Measurements from ENCODE around the gene NUDT8. TPM values are rescaled to one million over a fixed set of nuclear protein-coding genes. Genes with fewer than 3 reads are reported as not detected.
"Not testable (repeated sequence)": the region's sequence is repeated elsewhere in the genome, so short reads cannot be mapped to it uniquely, and the experiment has no call there.

Gene NUDT8
- total RNA-seq, 1 donor from 2014 or later, result 17.8 TPM

- DNase-seq (ENCODE audit: low spot score), result no peak
Measured at GRCh38 chr11:67613313-67613959, 16.3 kb downstream of the NUDT8 start.

GRCh38 chr11:67612751-67613150 lies 17.0 kb downstream of the NUDT8 start:
- no peak for DNase-seq (ENCODE audit: low spot score)

GRCh38 chr11:67611704-67612587 lies 17.8 kb downstream of the NUDT8 start:
- DNase-seq (ENCODE audit: low spot score), result no peak

GRCh38 chr11:67611165-67611564 lies 18.6 kb downstream of the NUDT8 start:
- DNase-seq (ENCODE audit: low spot score), result no peak

- no peak for DNase-seq (ENCODE audit: low spot score)
Measured at GRCh38 chr11:67610302-67610868, 19.4 kb downstream of the NUDT8 start.

- DNase-seq (ENCODE audit: low spot score), result no peak
Measured at GRCh38 chr11:67609316-67609715, 20.4 kb downstream of the NUDT8 start.

GRCh38 chr11:67608486-67608885 lies 21.3 kb downstream of the NUDT8 start:
- no peak for DNase-seq (ENCODE audit: low spot score)

GRCh38 chr11:67607507-67607906 lies 22.2 kb downstream of the NUDT8 start:
- no peak for DNase-seq (ENCODE audit: low spot score)

- DNase-seq (ENCODE audit: low spot score), result peak; percentile 96
Measured at GRCh38 chr11:67606492-67607295, 23.0 kb downstream of the NUDT8 start, which contains the start of gene NDUFV1. Gene NDUFV1 (plus strand): TSS chr11:67606936. CDS start chr11:67607005, 69 bp downstream.

GRCh38 chr11:67606093-67606491 lies 23.6 kb downstream of the NUDT8 start:
- DNase-seq (ENCODE audit: low spot score), result no peak

- no peak for DNase-seq (ENCODE audit: low spot score)
Measured at GRCh38 chr11:67605231-67606011, 24.3 kb downstream of the NUDT8 start.

GRCh38 chr11:67604815-67605214 lies 24.9 kb downstream of the NUDT8 start:
- DNase-seq (ENCODE audit: low spot score), result no peak

GRCh38 chr11:67604119-67604518 lies 25.6 kb downstream of the NUDT8 start:
- DNase-seq (ENCODE audit: low spot score), result not testable (repeated sequence)

- DNase-seq (ENCODE audit: low spot score), result no peak
Measured at GRCh38 chr11:67601098-67601497, 28.6 kb downstream of the NUDT8 start.

- DNase-seq (ENCODE audit: low spot score), result no peak
Measured at GRCh38 chr11:67600324-67601029, 29.3 kb downstream of the NUDT8 start.

GRCh38 chr11:67599149-67599548 lies 30.6 kb downstream of the NUDT8 start:
- no peak for DNase-seq (ENCODE audit: low spot score)

GRCh38 chr11:67597963-67598362 lies 31.8 kb downstream of the NUDT8 start:
- not testable (repeated sequence) for DNase-seq (ENCODE audit: low spot score)

GRCh38 chr11:67597458-67597857 lies 32.3 kb downstream of the NUDT8 start:
- DNase-seq (ENCODE audit: low spot score), result not testable (repeated sequence)

- no peak for DNase-seq (ENCODE audit: low spot score)
Measured at GRCh38 chr11:67596753-67597300, 32.9 kb downstream of the NUDT8 start.

GRCh38 chr11:67594480-67594879 lies 35.3 kb downstream of the NUDT8 start:
- DNase-seq (ENCODE audit: low spot score), result no peak

Measured in mucosa of gallbladder (tissue), 1 donor.